T-helper 9 cell (primary cell): Measurements from ENCODE around the gene TEX2.

ENCODE experiments used
- DNase-seq: peaks from one replicate; pipeline ENCODE4 v3.0.0-alpha.2; 2020

TEX2 gene

GRCh38 chr17:64155751-64156544, 107.1 kb downstream of the TEX2 start:
- no peak for DNase-seq

- DNase-seq = no peak
These were observed 107.9 kb downstream of the TEX2 start for GRCh38 chr17:64155129-64155528.

GRCh38 chr17:64154717-64155116, 108.3 kb downstream of the TEX2 start:
- DNase-seq = no peak

GRCh38 chr17:64154313-64154695, 108.8 kb downstream of the TEX2 start:
- DNase-seq = no peak

- DNase-seq = no peak
These were observed 109.3 kb downstream of the TEX2 start for GRCh38 chr17:64153565-64154312.

- no peak for DNase-seq
These were observed 110.5 kb downstream of the TEX2 start for GRCh38 chr17:64152428-64153125.

- no peak for DNase-seq
These were observed 112.1 kb downstream of the TEX2 start for GRCh38 chr17:64151016-64151368.

GRCh38 chr17:64150237-64151015, 112.6 kb downstream of the TEX2 start:
- DNase-seq = no peak

- DNase-seq = no peak
These were observed 113.9 kb downstream of the TEX2 start for GRCh38 chr17:64149196-64149595.

GRCh38 chr17:64148699-64149098, 114.4 kb downstream of the TEX2 start:
- DNase-seq = no peak

GRCh38 chr17:64148017-64148631, 114.9 kb downstream of the TEX2 start:
- no peak for DNase-seq

GRCh38 chr17:64147110-64148016, 115.7 kb downstream of the TEX2 start:
- no peak for DNase-seq

GRCh38 chr17:64146418-64147109, 116.5 kb downstream of the TEX2 start:
- DNase-seq = peak; percentile 34

GRCh38 chr17:64145751-64146417, 117.2 kb downstream of the TEX2 start:
- DNase-seq = peak; percentile 91

- DNase-seq = no peak
These were observed 117.7 kb downstream of the TEX2 start for GRCh38 chr17:64145375-64145750.

- no peak for DNase-seq
These were observed 123.5 kb downstream of the TEX2 start for GRCh38 chr17:64139542-64139941.

GRCh38 chr17:64138441-64138840, 124.6 kb downstream of the TEX2 start:
- DNase-seq = no peak

GRCh38 chr17:64135000-64135399, 128.1 kb downstream of the TEX2 start:
- no peak for DNase-seq

- no peak for DNase-seq
These were observed 128.7 kb downstream of the TEX2 start for GRCh38 chr17:64134216-64134970.
